Fibroblast of skin of abdomen (primary cell): ENCODE data around the gene SEC63.
A peak's percentile ranks its signal among the peaks of the same experiment; 100 is the strongest.
"Not testable (repeated sequence)": the region's sequence is repeated elsewhere in the genome, so short reads cannot be mapped to it uniquely, and the experiment has no call there.

ENCODE experiments used
- DNase-seq: peaks from one replicate; pipeline ENCODE4 v3.0.0-alpha.2; 2013

The SEC63 gene

GRCh38 chr6:107973594-107973993 is 15.6 kb upstream of the SEC63 start:
- DNase-seq = no peak

GRCh38 chr6:107972413-107973096 is 14.5 kb upstream of the SEC63 start:
- no peak for DNase-seq

GRCh38 chr6:107971181-107971580 is 13.2 kb upstream of the SEC63 start:
- no peak for DNase-seq

- no peak for DNase-seq
Measured at GRCh38 chr6:107970255-107970654, 12.2 kb upstream of the SEC63 start.

GRCh38 chr6:107968081-107968480 is 10.1 kb upstream of the SEC63 start:
- no peak for DNase-seq

GRCh38 chr6:107965746-107966145 is 7.7 kb upstream of the SEC63 start:
- DNase-seq = peak; percentile 20

GRCh38 chr6:107962723-107963122 is 4.7 kb upstream of the SEC63 start:
- no peak for DNase-seq

- no peak for DNase-seq
Measured at GRCh38 chr6:107959392-107959791, 1.4 kb upstream of the SEC63 start.

- not testable (repeated sequence) for DNase-seq
Measured at GRCh38 chr6:107958689-107959362, 818 bp upstream of the SEC63 start.

GRCh38 chr6:107957308-107957908 is 600 bp downstream of the SEC63 start:
- peak; percentile 77 for DNase-seq

- DNase-seq = peak; percentile 65
Measured at GRCh38 chr6:107956586-107957307, 1.3 kb downstream of the SEC63 start.

- DNase-seq = no peak
Measured at GRCh38 chr6:107956181-107956580, 1.8 kb downstream of the SEC63 start.

GRCh38 chr6:107953858-107954414 is 4.1 kb downstream of the SEC63 start:
- DNase-seq = not testable (repeated sequence)

- no peak for DNase-seq
Measured at GRCh38 chr6:107943626-107944439, 14.2 kb downstream of the SEC63 start.

- DNase-seq = no peak
Measured at GRCh38 chr6:107942142-107942541, 15.9 kb downstream of the SEC63 start.

GRCh38 chr6:107941627-107942026 is 16.4 kb downstream of the SEC63 start:
- no peak for DNase-seq

- DNase-seq = no peak
Measured at GRCh38 chr6:107941199-107941598, 16.8 kb downstream of the SEC63 start.

GRCh38 chr6:107936910-107937292 is 21.1 kb downstream of the SEC63 start:
- not testable (repeated sequence) for DNase-seq

GRCh38 chr6:107936162-107936909 is 21.7 kb downstream of the SEC63 start:
- no peak for DNase-seq

- not testable (repeated sequence) for DNase-seq
Measured at GRCh38 chr6:107934229-107934628, 23.8 kb downstream of the SEC63 start.

GRCh38 chr6:107932580-107932979 is 25.4 kb downstream of the SEC63 start:
- no peak for DNase-seq
